ENCODE measurements around the gene NUDT12.

NUDT12 gene

GRCh38 chr5:103562453-103563157 lies at the start of gene NUDT12:
Gene NUDT12, minus strand, starts transcription at chr5:103562789. Its CDS starts 2,541 bp downstream, at chr5:103560248.
- DNase-seq: peak; percentile 45

DNA sequence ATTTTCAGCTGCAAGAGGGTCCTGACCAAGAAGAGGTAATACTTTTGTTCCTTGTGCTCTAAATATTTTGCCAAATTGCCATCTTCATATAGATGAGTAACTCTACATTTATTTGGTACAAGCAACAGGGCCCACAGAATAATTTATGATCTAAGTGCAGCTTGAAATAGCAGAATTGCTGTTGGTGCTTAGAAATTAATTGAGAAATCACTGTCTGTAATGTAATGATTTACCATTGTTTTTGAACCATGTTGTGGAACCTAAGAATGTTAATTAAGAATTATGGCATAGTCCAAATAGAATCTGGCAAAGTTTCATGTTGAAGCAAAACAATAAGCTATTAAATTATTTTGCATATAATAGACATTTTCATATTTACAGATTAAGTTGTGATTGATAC lies 44.8 kb upstream of the NUDT12 start:
- DNase-seq: no peak

DNA sequence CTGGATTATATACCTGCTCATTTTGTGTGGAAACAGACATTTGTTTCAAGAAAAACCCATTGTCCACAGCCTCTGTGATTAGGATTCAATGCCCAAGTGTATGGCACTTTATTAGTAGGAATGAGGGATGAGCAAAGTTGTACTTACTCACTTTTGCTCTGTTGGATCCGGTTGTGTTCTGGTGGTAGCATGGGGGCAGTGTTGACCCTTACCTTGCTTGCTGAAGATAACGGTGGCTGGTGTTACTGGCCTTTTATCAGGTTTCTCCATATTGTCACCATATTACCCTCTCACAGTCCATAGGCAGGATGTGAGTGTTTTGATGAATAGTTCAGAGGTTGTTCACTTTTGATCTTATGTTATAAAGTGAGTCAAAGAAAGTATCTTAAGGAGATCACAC lies 42.7 kb upstream of the NUDT12 start:
- no peak for DNase-seq

- no peak for DNase-seq
Observed at GRCh38 chr5:103602438-103602837, 39.8 kb upstream of the NUDT12 start.

DNA sequence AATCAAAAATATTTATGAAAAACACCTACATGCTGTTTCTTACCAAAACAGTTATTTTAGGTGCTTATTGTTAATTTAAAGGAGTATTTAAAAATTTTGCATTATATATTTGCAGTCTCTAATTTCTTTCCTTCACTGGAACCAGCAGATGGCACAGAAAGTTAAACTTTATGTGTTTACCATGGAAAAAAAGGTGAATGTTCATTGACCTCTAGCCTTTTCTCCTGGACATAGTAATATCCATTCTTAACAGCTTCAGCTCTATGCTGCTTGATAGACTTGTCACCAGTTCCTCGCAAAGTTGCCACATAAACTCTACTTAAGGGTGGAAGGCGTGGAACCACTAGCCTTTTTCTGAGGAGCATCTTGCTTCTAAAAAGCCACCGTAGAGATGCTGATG lies 38.7 kb upstream of the NUDT12 start:
- DNase-seq: no peak

- DNase-seq: no peak
Observed at GRCh38 chr5:103600086-103600485, 37.5 kb upstream of the NUDT12 start.

GRCh38 chr5:103598997-103599566 lies 36.5 kb upstream of the NUDT12 start:
- no peak for DNase-seq

GRCh38 chr5:103590221-103590620 lies 27.6 kb upstream of the NUDT12 start:
- DNase-seq: no peak

DNA sequence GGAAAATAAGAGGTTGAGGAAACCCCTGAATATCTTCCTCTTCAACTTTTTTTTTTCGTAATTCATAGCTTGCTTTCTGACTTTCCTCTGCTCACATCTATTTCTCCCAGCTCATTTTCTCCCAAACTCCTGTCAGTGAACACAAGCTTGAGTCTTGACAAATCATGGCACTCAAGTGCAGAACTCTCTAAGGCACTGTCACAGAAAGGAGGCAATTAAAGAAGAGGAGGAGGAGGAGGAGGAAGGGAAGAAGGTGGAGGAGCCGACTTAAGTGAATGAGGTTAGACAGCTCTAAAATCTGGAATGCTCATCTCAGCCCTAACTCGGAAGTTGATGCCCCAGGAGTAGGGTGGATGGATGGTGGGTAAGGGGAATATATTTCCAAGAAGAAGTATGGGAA lies 27.2 kb upstream of the NUDT12 start:
- DNase-seq: no peak

DNA sequence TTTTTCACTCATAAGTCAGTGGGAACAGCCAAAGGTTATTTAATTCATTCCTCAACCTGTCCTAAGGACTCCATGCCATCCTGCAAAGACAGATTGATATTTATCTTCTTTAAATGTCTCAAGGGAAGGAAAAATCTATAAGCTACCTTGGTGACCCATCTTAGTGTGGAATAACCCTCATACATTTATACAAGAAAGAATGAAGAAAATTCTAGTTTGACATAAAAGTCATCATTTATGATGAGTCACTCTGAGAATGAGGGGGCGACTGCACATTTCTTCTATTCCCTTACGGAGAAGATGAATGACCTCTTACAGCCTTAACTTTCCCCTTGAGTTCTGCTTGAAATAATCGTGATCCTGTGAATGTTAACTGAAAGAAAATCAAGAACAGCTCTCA lies 26.8 kb upstream of the NUDT12 start:
- no peak for DNase-seq

GRCh38 chr5:103587185-103587748 lies 24.7 kb upstream of the NUDT12 start:
- no peak for DNase-seq

DNA sequence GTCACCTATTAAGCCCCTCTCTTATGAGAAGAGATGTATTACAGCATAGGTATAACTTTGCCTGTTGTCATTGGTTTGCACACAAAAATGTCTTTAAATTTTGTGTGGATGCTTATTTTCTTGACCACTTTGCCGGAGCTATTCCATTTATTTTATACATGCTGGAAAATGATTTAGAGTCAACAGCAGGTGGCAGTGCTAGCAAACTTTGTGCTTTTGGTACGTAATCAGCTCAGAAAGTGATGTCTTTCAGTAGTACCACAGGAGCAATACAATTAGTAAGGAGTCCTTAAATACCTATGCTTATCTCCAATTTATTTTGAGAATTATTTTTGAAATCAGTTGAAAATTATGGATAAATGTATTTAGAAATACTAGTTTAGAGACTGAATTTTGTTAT lies 19.8 kb upstream of the NUDT12 start:
- no peak for DNase-seq

DNA sequence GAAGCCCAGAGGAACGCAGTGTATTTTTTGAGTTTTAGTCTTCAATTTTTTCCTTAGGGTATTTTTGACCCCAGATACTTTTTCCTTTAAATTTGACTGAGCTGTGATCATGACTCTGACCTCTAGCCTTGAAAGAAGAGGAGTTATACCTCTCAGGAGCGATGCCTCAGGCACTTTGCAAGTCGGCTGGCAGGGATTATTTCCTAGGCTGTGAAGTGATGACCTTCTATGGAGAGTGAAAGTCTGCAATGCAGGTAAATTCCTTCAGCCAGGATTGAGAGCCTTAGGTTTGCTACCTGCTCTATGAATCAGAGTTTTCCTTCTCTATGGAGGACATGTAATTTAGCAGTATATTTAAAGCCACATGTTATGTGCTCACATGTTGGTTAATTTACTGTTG lies 10.8 kb upstream of the NUDT12 start:
- no peak for DNase-seq

DNA sequence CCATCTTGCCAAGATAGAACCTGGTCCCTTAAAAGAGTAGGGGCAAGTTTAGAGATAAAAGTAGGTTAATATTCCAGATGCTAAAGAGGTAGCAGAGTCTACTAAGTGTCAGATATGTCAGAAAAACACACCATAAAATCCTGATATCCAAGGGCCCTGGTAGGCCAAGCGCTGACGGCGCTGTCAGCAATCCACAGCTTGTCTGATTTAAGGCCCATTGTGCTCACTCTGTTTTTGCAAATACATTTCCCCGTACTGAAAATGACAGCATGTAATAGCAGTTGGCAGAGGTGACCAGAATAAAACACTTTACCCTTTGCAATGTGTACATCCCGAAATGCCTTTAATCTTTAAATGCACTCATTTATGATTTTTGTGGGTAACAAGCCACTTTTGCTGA lies 9.9 kb upstream of the NUDT12 start:
- DNase-seq: no peak

GRCh38 chr5:103571730-103572129 lies 9.1 kb upstream of the NUDT12 start:
- no peak for DNase-seq

GRCh38 chr5:103569313-103570060 lies 6.9 kb upstream of the NUDT12 start:
- no peak for DNase-seq

DNA sequence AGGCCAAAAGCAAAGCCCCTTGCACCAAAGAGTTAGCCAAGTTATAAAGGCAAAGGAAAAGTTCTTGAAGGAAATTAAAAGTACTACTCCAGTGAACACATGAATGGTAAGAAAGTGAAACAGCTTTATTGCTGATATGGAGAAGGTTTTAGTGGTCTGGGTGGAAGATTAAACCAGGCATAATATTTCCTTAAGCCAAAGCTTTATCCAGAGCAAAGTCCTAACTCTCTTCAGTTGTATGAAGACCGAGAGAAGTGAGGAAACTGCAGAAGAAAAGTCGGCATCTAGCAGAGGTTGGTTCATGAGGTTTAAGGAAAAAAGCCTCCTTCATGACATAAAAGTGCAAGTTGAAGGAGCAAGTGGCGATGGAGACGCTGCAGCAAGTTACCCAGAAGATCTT lies 3.1 kb upstream of the NUDT12 start:
- DNase-seq: no peak

- no peak for DNase-seq
Observed at GRCh38 chr5:103561685-103562452, 720 bp downstream of the NUDT12 start.

DNA sequence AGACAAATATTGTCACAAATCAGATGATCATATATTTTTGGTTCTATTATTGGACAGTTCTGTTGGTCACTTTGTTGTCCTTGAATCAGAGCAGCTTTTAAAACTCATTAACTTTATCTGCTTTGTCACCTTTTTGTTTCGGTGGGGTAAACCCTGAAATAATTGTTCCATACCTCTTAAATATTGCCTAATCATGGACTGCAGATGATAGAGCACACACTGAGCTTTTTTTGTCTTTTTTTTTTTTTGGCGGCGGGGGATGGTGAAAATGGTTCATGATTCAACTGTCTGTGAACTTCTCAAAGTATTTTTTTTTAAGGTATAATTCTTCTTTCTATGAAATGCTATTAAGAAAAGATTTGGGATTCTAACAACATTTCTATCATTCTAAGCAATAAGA lies 1.8 kb downstream of the NUDT12 start:
- DNase-seq: no peak

DNA sequence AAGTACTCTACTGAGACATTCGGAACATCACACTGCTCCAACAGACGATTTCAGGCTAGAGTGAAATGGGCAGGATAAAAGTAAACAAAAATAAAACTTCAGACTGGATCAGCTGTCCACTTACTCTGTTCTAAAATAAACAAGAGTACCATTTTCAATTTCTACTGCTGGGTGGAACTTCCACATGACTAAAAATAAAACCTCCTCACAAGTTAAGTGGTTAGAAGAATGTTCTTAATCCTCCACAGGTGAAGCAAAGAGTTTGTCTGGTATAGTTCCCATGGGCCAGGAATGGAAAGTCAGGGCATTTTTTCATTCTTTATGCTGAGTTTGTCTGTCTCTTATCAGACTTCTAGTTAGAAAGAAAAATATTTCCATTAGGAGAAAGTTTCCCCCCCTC lies 15.7 kb downstream of the NUDT12 start:
- DNase-seq: no peak

DNA sequence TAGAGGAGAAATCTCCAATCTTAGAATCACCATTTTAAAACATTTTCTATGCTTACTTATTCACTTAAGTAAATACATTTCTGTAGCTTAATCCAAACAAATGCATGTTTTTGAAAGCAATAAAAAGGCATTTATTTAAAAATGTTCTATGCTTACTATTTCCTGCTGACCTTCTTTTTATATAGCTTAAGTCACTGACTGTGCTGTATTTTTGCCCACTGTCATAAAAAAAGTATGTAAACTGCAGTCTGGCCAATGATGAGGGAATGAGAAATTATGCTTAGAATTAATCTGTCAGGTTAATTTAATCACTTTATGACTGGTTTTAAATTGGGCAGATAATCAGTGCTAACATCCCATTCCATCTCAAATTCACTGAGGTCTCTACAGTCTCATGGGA lies 20.1 kb downstream of the NUDT12 start:
- DNase-seq: no peak

DNA sequence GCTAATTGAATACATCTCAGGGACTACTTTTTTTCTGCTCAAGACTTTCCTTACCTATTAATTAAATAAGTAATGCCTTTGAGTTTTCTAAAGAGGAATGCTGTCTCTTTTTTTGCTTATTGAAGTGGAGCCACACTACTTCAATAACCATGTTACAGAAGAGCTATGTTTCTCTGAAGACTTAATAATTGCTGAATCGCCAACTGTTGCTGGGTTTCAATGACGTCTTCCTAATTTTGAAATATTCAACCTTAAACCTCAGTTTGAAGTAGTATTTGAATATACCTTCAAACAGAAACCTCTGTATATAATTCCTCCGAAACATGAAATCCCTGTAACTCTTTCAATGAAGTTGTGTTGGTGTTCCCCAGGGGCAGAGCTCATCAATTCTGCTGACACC lies 21.0 kb downstream of the NUDT12 start:
- DNase-seq: no peak

- no peak for DNase-seq
Observed at GRCh38 chr5:103541114-103541513, 21.5 kb downstream of the NUDT12 start.
